Astrocyte (in vitro differentiated cells and primary cell): ENCODE data around the gene RGPD8.
"Not testable (repeated sequence)": the region's sequence is repeated elsewhere in the genome, so short reads cannot be mapped to it uniquely, and the experiment has no call there.

Experiments used
- EZH2 ChIP-seq: IDR thresholded peaks from 2 replicates; pipeline ENCODE4 v1.6.1; 2012; ENCODE audit warnings: mild to moderate bottlenecking, low read length, inconsistent platforms; ENCODE audit not compliant: insufficient read depth
- TF ChIP-seq, protein P1 (sequence below): IDR thresholded peaks from 2 replicates; pipeline ENCODE4 v1.5.1; 2011; ENCODE audit warnings: low read depth, mild to moderate bottlenecking, inconsistent platforms, low read length, moderate library complexity; ENCODE audit not compliant: insufficient read depth

GRCh38 chr2:112360055-112360454 lies 73.4 kb downstream of the RGPD8 start:
- TF ChIP-seq, protein P1, sequence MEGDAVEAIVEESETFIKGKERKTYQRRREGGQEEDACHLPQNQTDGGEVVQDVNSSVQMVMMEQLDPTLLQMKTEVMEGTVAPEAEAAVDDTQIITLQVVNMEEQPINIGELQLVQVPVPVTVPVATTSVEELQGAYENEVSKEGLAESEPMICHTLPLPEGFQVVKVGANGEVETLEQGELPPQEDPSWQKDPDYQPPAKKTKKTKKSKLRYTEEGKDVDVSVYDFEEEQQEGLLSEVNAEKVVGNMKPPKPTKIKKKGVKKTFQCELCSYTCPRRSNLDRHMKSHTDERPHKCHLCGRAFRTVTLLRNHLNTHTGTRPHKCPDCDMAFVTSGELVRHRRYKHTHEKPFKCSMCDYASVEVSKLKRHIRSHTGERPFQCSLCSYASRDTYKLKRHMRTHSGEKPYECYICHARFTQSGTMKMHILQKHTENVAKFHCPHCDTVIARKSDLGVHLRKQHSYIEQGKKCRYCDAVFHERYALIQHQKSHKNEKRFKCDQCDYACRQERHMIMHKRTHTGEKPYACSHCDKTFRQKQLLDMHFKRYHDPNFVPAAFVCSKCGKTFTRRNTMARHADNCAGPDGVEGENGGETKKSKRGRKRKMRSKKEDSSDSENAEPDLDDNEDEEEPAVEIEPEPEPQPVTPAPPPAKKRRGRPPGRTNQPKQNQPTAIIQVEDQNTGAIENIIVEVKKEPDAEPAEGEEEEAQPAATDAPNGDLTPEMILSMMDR: not testable (repeated sequence)
- TF ChIP-seq EZH2: not testable (repeated sequence)
